Lower lobe of right lung (tissue), 2 donors: Measurements from ENCODE around the gene IL21R. TPM values are rescaled to one million over a fixed set of nuclear protein-coding genes. Genes with fewer than 3 reads are reported as not detected.

Experiments used
- ATAC-seq, 2 donors: fragments of 200-7000 bp; cut with Tn5 transposase; one replicate each; pipeline ENCODE4 v1.9.1; 2020 to 2022; ENCODE audit warnings: mild to moderate bottlenecking in 2 of 2, moderate library complexity in 2 of 2
- DNase-seq: peaks from one replicate; pipeline ENCODE4 v3.0.0-alpha.2; 2020
- H3K27ac ChIP-seq: fragments of 200-600 bp; one replicate; pipeline ENCODE4 v1.8.0; 2022
- H3K27me3 ChIP-seq: fragments of 200-600 bp; one replicate; pipeline ENCODE4 v1.8.0; 2022; ENCODE audit warnings: low read depth
- H3K36me3 ChIP-seq: fragments of 200-600 bp; one replicate; pipeline ENCODE4 v1.8.0; 2022; ENCODE audit warnings: mild to moderate bottlenecking
- H3K4me1 ChIP-seq: fragments of 200-600 bp; one replicate; pipeline ENCODE4 v1.8.0; 2022
- H3K4me3 ChIP-seq: fragments of 200-600 bp; one replicate; pipeline ENCODE4 v1.8.0; 2022; ENCODE audit warnings: mild to moderate bottlenecking
- H3K9me3 ChIP-seq: fragments of 200-600 bp; one replicate; pipeline ENCODE4 v1.8.0; 2022
- intact Hi-C: fragments of 100-400 bp; cut with DNase I; formaldehyde crosslinking; loops from one replicate; pipeline ENCODE4 v1.11.0; 2022
- total RNA-seq: library from RNA; stranded (reverse); fragmentation: NEBNext Ultra II Directional; extraction: Animal tissue kit (Norgen Biotek cat#: 25700); gene quantifications from one replicate; pipeline ENCODE4 v1.2.1, GENCODE V29; 2021
- TF ChIP-seq, protein P1 (sequence below): fragments of 200-600 bp; IDR thresholded peaks from one replicate; pipeline ENCODE4 v1.8.0; 2022; ENCODE audit warnings: antibody characterized with exemption, mild to moderate bottlenecking
- donor health status: DM: no; HTN: yes; CAD: no; lungs with severe emphysema.

The IL21R gene
- total RNA-seq, 1 donor from 2014 or later: 6.0 TPM

DNA sequence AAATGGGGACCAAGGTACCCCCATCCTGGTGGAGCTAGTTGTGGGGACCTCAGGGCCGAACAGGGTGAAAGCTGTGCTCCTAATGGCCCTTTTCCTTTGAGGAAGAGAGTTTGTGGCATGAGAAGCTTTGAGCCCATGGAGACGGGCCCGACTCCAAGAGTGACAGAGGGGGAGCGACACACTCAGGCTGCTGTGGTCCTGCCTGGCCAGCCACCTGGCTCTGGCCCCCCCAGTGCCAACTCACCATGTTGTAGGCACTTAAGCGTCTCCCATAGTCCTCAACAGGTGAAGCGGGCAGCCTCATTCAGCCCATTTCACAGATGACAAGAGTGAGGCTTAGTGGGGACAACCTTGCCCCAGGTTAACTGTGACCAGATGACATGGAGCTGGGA lies 1.6 kb downstream of the IL21R start:
- H3K4me1 ChIP-seq: peaks cover 45% of the 10 kb centered on the region
- H3K9me3 ChIP-seq: no peaks in the 10 kb centered on the region
- no peaks in the 10 kb centered on the region for H3K27me3 ChIP-seq
- H3K36me3 ChIP-seq: no peaks in the 10 kb centered on the region
- intact Hi-C loops: no loop called here
- TF ChIP-seq, protein P1, sequence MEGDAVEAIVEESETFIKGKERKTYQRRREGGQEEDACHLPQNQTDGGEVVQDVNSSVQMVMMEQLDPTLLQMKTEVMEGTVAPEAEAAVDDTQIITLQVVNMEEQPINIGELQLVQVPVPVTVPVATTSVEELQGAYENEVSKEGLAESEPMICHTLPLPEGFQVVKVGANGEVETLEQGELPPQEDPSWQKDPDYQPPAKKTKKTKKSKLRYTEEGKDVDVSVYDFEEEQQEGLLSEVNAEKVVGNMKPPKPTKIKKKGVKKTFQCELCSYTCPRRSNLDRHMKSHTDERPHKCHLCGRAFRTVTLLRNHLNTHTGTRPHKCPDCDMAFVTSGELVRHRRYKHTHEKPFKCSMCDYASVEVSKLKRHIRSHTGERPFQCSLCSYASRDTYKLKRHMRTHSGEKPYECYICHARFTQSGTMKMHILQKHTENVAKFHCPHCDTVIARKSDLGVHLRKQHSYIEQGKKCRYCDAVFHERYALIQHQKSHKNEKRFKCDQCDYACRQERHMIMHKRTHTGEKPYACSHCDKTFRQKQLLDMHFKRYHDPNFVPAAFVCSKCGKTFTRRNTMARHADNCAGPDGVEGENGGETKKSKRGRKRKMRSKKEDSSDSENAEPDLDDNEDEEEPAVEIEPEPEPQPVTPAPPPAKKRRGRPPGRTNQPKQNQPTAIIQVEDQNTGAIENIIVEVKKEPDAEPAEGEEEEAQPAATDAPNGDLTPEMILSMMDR: no peak
- ATAC-seq (no peak), DNase-seq (no peak)
- peak overlapping the region; percentile 48 for H3K4me3 ChIP-seq
- H3K27ac ChIP-seq: no peak overlapping the region

GRCh38 chr16:27404163-27404823 lies 2.3 kb downstream of the IL21R start:
- Histone ChIP-seq H3K4me1 (peaks cover 41% of the 10 kb centered on the region), H3K4me3 (peak overlapping the region; percentile 48), H3K27me3 (no peaks in the 10 kb centered on the region), H3K36me3 (no peaks in the 10 kb centered on the region), H3K27ac (no peak overlapping the region), H3K9me3 (no peaks in the 10 kb centered on the region)
- intact Hi-C loops: no loop called here
- TF ChIP-seq, protein P1: no peak
- no peak for ATAC-seq
- DNase-seq: no peak

- H3K4me3 ChIP-seq: no peak overlapping the region
- intact Hi-C loops: no loop called here
- peak overlapping the region; percentile 41 for H3K27ac ChIP-seq
- TF ChIP-seq, protein P1: no peak
- DNase-seq: no peak
- no peaks in the 10 kb centered on the region for H3K27me3 ChIP-seq
- H3K36me3 ChIP-seq: no peaks in the 10 kb centered on the region
- no peaks in the 10 kb centered on the region for H3K9me3 ChIP-seq
- no peak for ATAC-seq
- peaks cover 40% of the 10 kb centered on the region for H3K4me1 ChIP-seq
Measured at GRCh38 chr16:27405546-27406451, 3.8 kb downstream of the IL21R start.

- H3K27ac ChIP-seq: no peak overlapping the region
- intact Hi-C loops: no loop called here
- H3K27me3 ChIP-seq: no peaks in the 10 kb centered on the region
- TF ChIP-seq, protein P1: no peak
- no peak for ATAC-seq
- no peaks in the 10 kb centered on the region for H3K9me3 ChIP-seq
- H3K4me3 ChIP-seq: no peak overlapping the region
- no peak for DNase-seq
- H3K36me3 ChIP-seq: no peaks in the 10 kb centered on the region
- peaks cover 31% of the 10 kb centered on the region for H3K4me1 ChIP-seq
Measured at GRCh38 chr16:27406511-27407128, 4.6 kb downstream of the IL21R start.

DNA sequence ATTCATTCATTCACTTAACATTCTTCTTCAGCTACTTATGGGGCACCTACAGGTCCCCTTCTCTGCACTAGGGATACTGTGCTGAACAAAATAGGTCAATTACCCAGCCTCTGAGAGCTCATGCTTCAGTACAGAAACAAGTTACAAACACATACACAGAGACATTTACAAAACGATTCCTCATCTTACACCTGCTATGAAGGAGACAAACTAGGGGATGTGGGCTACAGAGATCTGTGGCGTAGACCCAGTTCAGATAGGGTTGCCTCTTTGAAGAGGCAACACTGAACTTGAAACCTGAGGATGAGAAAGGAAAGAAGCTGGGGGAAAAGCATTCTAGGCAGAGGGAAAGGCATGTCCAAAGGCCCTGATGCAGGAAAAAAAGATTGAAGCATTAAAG lies 5.2 kb downstream of the IL21R start:
- TF ChIP-seq, protein P1: no peak
- ATAC-seq (no peak), DNase-seq (no peak)
- no peak overlapping the region for H3K4me3 ChIP-seq
- H3K4me1 ChIP-seq: peaks cover 26% of the 10 kb centered on the region
- no peaks in the 10 kb centered on the region for H3K27me3 ChIP-seq
- H3K36me3 ChIP-seq: no peaks in the 10 kb centered on the region
- no peaks in the 10 kb centered on the region for H3K9me3 ChIP-seq
- H3K27ac ChIP-seq: peak overlapping the region; percentile 18
- intact Hi-C loops: no loop called here
